IPS-NIHi11 (cell line): ENCODE measurements around the gene PPIE.

Experiments
- DNase-seq: peaks from one replicate; pipeline ENCODE4 v3.0.0; 2012; ENCODE audit warnings: mixed read lengths, low spot score

Gene PPIE

DNA sequence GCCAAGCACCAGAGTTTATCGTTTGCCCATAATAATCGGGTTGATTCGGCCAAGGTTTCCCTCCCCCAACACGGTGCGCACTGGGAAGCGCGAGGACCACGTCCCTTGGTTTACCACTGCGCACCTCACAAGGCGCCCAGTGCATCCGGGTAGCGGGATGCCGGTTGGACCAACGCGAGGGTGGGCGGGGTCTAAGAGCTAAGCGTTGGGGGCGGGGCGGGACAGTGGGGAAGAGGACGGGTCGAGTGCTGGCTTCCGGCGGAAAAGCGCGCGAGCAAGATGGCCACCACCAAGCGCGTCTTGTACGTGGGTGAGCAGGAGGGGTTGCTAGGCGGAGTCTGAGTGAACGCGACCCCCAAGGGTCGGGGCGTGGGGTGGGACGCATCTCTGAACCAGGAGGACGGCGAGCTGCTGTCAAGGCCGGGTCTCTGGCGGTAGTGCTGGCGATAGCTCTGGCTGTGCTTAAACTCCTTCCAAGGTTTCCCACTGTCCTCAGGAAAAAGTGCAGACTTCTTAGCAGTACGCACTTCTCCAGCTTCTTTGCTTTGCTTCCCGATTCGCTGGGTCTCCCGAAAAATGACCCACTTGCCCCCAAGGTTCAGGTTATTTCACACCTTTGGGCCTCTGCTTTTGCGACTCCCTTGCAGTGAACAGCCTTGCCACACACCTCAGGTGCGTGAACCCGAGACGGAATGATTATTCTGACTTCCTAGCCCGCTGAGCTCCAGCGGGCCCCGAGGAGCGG lies at the start of gene PPIE:
PPIE (plus strand) TSS at position 261 of the 745 bp plus-strand sequence; CDS start at position 280, 19 bp downstream.
- peak; percentile 96 for DNase-seq

DNA sequence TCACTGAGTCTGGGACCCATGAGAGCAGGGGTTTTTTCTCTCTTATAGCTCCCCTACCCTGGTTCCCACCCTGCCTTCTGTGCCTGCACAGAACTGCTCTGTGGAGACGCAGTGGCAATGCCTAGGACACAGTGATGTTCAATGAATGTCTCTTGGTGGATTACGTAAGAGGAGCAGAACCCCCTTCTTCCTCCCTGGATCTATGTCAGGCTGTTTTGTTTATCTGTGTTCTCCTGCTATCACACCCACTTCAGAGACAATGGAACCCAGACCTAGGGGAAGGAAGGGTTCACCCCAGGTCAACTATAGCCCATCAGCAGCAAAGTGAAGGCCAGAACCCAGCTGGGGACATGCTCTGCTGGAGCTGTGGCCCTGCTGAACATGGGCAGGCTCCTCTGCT lies 49.5 kb upstream of the PPIE start:
- DNase-seq, result no peak

DNA sequence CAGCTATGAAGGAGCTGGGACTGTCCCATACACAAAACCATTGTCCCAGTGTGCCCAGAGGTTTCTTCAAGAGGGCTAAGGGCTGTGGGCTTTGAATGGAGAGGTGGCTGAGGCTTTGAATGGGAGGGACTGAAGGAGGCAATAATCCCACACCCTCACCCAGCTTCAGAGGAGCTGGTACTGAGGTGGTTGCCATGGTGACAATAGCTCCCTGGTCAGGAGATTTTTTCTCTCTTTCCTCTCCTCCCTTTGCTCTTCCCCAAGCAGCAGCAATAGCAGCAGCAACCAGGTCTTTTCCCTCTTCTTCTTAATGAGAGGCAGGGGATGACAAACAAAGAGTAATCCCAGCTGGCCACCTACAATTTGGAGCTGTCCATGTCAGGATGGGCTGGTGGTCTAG lies 49.0 kb upstream of the PPIE start:
- DNase-seq, result no peak

DNA sequence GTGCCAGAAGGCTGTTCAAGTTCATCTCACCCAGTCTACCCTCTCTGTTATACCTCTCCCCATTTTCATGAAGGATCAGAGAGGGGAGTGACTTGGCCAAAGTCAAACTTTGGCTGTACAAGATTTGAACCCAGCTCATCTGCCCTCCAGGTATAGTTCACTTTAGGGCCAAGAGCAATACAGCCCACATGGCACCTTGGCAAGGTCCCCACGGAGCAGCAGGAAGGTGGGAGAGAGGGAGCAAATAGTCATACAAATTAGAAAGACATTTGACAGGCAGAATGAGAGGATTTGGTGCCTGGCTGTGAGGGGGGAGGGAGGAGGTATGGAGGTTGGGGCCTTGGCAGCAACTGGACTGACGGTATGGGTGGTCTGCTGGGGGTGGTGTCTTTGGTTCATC lies 48.5 kb upstream of the PPIE start:
- no peak for DNase-seq

DNA sequence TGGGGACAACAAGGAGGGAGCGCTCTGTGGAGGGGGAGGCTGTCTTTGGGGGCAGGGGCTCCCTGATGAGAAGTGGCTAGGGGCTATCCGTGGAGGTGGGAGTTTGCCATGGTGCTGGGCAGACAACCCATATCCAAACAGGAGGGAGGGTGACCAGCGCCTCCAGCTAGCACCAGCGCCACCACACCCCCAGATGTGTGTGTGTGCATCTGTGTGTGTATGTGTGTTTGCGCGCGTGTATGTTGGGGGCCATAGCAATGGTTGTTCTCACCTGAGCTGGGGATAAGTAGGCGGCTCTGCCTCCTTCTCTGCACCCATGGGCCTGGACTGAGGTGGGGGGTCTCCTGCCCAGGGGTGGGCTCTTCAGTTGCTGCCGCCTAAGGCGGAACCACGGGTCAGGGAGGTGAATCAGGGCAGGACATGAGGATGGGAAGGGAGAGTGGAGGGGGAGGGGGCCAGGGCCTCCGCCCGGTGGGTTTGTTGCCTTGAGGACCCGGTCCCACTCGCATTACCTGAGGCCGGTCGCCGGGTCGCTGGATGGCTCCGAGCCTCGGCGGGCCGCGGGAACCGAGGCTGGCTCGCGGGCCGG lies 47.8 kb upstream of the PPIE start:
- no peak for DNase-seq

DNA sequence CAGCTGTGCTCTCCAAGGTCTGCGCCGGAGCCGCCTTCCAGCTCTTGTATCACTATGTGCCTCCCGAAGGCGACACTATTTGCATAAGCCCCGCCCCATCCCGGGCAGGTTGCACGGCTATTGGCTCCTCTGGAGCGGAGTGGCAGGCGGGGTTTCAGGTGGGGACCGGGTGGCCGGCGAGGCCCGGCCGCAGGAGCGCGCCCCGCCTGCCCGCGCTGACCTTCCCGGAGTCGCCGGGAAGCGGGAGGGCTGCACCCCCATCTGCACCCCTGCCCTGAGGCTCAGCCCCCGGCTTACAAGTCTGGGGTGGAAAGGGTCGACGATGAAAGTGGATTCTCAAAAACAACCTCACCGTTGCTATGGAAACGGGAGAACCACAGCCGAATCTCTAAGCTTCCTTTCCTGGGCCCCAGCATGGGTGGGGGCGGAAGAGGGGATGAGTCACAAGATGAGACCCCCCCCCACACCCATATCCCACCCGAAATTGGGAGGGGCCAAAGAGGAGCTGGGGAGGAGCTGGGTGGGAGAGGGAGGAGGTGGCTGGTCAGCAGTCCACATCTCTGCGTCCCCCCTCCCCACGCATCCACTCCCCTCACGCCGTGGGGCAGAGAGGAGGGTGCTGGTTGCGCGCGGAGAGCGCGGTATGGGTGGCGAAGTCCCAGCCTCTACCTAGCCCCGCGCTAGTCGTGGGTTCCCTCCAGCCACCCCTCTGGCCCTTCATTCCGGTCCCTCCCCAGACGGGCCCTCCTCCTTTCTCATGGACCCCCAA lies 47.1 kb upstream of the PPIE start, which contains the start of gene HPCAL4:
HPCAL4 (minus strand) TSS at position 51 of the 769 bp plus-strand sequence. CDS start 6,830 bp downstream, outside the sequence.
- peak; percentile 96 for DNase-seq

- DNase-seq, result peak; percentile 59
Measured at GRCh38 chr1:39692152-39693074, 46.3 kb upstream of the PPIE start.

GRCh38 chr1:39694026-39694425 lies 44.7 kb upstream of the PPIE start:
- no peak for DNase-seq

GRCh38 chr1:39695016-39695415 lies 43.7 kb upstream of the PPIE start:
- no peak for DNase-seq

DNA sequence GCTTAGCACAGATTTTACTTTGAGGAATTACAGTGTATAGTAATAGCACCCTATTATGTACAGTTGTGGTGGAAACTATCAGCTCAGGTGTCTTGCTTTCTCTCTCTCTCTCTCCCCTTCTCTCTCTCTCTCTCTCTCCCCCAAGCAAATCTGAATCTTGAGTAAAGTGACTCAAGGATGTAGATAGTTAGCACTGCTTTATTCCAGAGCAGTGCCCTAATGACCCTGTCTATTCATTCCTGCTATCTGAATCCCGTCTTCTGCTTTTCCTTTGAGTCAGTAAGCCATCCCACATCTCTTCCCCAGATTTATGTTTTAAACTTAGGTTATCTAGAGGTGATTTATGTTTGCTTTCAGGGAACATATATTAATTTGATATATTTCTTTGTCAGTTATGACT lies 42.2 kb upstream of the PPIE start:
- DNase-seq, result no peak

- DNase-seq, result no peak
Measured at GRCh38 chr1:39698568-39698967, 40.1 kb upstream of the PPIE start.

GRCh38 chr1:39699419-39699818 lies 39.3 kb upstream of the PPIE start:
- no peak for DNase-seq

DNA sequence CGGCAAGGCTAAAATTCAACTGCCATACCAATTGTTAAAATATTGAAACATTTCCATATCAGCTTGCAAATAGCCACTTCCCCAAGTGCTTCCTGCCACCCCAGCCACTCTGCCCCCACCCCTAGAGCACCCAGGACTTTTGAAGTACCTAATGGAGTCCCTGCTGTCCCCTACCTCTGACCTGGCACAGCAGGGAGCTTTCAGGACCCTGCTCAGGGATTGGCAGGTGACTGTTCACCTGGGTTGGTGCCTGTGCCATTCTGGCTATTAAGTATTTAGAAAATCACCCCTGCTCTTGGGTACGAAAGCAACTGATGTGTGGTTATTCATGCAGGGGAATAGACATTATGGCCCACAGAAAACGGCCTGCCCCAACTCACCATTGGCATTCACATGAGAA lies 38.3 kb upstream of the PPIE start:
- no peak for DNase-seq

DNA sequence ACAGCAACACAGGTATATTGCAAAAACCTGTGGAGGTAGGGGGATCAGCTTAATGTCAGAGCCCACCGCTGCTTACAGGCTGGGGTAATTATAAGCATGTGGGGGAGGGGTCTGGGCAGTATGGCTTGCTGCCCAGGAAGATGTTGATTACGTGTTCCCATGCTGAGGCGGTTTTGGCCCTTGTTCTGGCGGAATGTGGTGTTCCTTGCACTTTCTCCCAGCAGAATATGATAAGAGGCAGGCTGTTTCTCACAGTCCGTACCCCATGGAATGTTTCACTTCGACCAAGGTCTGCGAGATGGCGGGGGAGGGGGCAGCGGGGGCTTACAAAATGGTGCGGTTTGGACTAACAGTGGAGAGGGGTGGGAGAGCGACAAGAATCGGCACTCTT lies 37.6 kb upstream of the PPIE start:
- no peak for DNase-seq

GRCh38 chr1:39704757-39705156 lies 33.9 kb upstream of the PPIE start:
- no peak for DNase-seq

DNA sequence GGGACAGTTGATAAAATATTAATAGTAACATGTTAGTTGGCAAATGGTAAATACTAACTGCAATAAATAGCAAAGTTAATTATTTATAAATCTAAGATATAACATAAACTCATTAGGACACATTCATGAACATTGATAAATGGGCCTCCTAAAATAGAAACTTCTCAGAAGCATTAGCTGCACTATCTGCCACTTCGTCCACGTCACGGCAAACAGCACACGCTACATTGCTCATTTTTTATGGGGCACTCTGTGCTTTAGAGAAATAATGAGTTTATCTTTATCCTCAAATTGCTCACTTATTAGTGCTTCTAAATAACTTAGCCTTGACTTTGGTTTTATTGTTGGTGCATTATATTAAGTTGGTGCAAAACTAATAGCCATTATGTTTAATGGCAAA lies 31.2 kb upstream of the PPIE start:
- DNase-seq, result no peak

- DNase-seq, result no peak
Measured at GRCh38 chr1:39711104-39711965, 27.3 kb upstream of the PPIE start.

DNA sequence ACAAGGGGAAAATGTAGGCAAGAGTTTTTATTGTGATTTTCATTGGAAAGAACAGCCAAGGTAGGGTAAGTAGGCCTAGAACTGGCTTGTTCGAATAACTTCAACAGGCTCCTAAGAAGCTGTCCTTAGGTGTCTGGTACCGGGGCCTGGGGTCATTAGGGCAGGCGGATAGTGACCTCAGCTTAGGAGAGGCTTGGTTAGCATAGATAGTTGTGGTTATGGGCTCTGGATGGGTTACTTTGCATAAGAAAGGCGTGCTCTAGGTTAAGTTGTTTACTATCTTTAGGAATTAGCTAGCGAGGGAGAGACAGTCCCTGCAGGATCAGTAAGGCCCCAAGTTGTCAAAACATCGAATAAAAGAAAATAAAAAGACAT lies 26.7 kb upstream of the PPIE start:
- DNase-seq, result peak; percentile 54

DNA sequence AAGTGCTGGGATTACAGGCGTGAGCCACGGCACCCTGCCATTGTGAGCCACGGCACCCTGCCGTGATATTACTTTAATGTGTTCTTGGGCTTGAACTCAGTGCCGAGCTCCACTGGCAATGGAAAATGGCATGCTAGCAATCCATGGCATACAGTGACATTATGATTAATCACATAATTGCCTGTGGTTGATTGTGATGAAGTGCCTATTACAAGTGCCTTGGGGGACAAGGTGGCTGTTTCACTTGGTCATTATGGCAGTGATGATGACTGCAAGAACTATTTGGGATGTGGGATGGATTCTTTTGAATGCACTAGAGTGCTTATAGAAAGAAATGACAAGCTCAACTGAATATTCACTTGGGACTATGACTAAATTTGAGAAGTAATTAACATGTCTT lies 25.1 kb upstream of the PPIE start:
- DNase-seq, result no peak

DNA sequence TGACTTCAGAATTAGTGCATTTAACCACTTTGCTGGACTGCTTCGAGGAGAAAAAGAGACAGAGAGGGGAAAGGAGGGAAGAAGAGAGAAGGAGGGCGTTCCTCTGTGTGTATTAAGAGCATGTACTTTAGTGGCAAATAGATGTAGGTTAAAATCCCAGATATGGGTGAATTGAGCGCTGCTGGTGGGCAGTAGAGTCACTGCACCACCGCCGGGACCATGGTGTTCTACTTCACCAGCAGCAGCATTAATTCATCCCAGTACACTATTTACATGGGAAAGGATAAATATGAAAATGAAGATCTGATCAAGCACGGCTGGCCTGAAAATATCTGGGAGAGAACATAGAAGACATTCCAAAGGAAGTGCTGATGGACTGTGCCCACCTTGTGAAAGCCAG lies 20.9 kb upstream of the PPIE start:
- no peak for DNase-seq
